ENCODE measurements around the gene ZEB1.

DNA sequence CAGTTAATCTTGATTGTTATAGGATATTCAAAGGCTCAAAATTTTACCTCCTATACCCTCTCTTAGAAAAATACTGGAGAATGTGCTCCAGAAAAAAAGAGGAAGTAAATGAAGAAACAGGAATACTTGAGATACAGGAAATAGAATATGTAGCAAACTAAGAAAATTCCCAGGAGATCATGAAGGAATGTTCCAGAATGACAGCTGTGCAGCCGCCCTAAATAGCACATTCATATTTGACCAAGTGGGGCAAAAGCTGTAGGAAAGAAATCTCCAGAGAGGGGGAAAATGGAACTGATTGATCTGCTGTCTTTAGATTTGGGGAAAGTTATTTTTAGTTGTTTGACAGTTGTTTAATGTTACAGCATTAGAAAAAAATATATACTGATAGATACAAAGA, 46.2 kb upstream of the ZEB1 start:
- TF ChIP-seq, protein P1, sequence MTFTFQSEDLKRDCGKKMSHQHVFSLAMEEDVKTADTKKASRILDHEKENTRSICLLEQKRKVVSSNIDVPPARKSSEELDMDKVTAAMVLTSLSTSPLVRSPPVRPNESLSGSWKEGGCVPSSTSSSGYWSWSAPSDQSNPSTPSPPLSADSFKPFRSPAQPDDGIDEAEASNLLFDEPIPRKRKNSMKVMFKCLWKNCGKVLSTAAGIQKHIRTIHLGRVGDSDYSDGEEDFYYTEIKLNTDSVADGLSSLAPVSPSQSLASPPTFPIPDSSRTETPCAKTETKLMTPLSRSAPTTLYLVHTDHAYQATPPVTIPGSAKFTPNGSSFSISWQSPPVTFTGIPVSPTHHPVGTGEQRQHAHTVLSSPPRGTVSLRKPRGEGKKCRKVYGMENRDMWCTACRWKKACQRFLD (CRISPR knock-in tag; IDR thresholded peaks at IDR 0.05; ENCODE audit: borderline replicate concordance): no peak
- TF ChIP-seq NR1H2 (CRISPR knock-in tag; IDR thresholded peaks at IDR 0.05; ENCODE audit: borderline replicate concordance, low read depth) (no peak), KDM3A (CRISPR knock-in tag; IDR thresholded peaks at IDR 0.05; ENCODE audit: low read depth) (no peak), POLR2A (IDR thresholded peaks at IDR 0.05; ENCODE audit: insufficient read depth in 1 of 2, low read depth in 2 of 2, low read length in 2 of 2) (no peak), ARHGAP35 (CRISPR knock-in tag; IDR thresholded peaks at IDR 0.05; ENCODE audit: borderline replicate concordance) (no peak), CBX2 (IDR thresholded peaks at IDR 0.05; ENCODE audit: low read depth, low read length) (no peak), CBX2 (CRISPR knock-in tag; IDR thresholded peaks at IDR 0.05; ENCODE audit: low read depth) (no peak)
- TF ChIP-seq, protein P2, sequence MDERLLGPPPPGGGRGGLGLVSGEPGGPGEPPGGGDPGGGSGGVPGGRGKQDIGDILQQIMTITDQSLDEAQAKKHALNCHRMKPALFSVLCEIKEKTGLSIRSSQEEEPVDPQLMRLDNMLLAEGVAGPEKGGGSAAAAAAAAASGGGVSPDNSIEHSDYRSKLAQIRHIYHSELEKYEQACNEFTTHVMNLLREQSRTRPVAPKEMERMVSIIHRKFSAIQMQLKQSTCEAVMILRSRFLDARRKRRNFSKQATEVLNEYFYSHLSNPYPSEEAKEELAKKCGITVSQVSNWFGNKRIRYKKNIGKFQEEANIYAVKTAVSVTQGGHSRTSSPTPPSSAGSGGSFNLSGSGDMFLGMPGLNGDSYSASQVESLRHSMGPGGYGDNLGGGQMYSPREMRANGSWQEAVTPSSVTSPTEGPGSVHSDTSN (CRISPR knock-in tag; IDR thresholded peaks at IDR 0.05): no peak
- TF ChIP-seq, protein P3, sequence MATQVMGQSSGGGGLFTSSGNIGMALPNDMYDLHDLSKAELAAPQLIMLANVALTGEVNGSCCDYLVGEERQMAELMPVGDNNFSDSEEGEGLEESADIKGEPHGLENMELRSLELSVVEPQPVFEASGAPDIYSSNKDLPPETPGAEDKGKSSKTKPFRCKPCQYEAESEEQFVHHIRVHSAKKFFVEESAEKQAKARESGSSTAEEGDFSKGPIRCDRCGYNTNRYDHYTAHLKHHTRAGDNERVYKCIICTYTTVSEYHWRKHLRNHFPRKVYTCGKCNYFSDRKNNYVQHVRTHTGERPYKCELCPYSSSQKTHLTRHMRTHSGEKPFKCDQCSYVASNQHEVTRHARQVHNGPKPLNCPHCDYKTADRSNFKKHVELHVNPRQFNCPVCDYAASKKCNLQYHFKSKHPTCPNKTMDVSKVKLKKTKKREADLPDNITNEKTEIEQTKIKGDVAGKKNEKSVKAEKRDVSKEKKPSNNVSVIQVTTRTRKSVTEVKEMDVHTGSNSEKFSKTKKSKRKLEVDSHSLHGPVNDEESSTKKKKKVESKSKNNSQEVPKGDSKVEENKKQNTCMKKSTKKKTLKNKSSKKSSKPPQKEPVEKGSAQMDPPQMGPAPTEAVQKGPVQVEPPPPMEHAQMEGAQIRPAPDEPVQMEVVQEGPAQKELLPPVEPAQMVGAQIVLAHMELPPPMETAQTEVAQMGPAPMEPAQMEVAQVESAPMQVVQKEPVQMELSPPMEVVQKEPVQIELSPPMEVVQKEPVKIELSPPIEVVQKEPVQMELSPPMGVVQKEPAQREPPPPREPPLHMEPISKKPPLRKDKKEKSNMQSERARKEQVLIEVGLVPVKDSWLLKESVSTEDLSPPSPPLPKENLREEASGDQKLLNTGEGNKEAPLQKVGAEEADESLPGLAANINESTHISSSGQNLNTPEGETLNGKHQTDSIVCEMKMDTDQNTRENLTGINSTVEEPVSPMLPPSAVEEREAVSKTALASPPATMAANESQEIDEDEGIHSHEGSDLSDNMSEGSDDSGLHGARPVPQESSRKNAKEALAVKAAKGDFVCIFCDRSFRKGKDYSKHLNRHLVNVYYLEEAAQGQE (IDR thresholded peaks at IDR 0.05; ENCODE audit: borderline replicate concordance in 1 of 2, low read depth in 1 of 2, low read length in 2 of 2): no peak
- TF ChIP-seq, protein P4, sequence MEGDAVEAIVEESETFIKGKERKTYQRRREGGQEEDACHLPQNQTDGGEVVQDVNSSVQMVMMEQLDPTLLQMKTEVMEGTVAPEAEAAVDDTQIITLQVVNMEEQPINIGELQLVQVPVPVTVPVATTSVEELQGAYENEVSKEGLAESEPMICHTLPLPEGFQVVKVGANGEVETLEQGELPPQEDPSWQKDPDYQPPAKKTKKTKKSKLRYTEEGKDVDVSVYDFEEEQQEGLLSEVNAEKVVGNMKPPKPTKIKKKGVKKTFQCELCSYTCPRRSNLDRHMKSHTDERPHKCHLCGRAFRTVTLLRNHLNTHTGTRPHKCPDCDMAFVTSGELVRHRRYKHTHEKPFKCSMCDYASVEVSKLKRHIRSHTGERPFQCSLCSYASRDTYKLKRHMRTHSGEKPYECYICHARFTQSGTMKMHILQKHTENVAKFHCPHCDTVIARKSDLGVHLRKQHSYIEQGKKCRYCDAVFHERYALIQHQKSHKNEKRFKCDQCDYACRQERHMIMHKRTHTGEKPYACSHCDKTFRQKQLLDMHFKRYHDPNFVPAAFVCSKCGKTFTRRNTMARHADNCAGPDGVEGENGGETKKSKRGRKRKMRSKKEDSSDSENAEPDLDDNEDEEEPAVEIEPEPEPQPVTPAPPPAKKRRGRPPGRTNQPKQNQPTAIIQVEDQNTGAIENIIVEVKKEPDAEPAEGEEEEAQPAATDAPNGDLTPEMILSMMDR (CRISPR knock-in tag; IDR thresholded peaks at IDR 0.05): no peak
